CD4-positive, alpha-beta T cell treated with Interleukin-1 beta for 1 hour (primary cell): ENCODE measurements around the gene ITGA8.
"Not testable (repeated sequence)": the region's sequence is repeated elsewhere in the genome, so short reads cannot be mapped to it uniquely, and the experiment has no call there.

Experiments
- DNase-seq, 2 donors: peaks; one replicate each; pipeline ENCODE4 v3.0.0-alpha.2; 2020 to 2022

Gene ITGA8

DNA sequence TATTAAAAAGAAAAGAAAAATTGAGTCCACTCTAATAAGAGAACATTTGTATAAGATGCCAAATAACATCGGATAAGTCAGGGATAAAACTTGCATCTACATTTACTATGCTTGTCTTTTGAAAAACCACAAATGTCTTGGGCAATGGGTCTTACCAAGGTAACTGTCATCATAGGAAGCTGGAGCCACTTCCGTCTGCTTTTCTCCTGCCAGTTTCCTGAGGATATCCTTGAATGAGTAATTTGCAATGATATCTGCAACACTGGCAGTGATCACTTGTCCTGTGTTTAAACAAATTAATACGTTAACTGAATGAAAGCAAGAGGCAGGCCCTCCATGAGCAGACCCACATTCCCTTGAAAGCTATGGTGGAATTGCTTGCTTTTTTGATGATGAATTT is 47.3 kb downstream of the ITGA8 start:
- DNase-seq = no peak

DNA sequence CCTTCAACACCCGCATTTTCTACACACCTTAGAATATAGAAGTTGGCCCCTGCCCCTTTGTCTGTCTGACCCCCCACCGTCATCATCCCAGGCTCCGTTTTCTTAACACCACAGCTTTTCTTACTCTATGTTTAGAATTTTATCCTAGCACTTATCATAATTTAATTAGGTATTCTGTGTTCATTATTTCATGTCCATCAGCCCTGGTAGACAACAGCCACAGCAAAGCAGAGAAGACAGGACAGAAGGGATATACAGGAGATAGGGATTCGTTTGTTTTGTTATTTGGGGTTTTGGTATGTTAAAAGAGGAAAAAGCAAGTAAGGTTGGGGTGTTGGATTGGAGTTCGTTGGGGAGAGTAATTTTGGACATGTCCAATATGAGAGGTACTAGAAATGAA is 48.8 kb downstream of the ITGA8 start:
- DNase-seq = no peak

DNA sequence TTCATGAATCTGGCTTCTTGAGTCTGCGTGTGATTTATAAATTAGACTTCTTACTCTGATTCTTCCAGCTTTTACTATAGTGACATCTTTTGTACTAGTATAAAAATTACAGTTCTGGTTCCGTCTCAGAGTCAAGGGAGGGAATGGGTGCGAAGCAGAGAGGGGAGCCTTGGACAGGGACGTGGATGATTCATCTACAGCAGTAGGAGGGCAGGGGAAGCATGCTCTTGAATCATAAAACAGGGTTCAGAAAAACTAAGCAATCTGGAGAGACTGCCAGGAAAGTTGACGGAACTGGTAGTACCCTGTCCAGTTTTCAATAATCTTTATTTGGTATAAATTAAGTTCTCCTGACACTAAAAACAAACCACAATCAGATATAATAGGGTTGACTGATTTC is 58.1 kb downstream of the ITGA8 start:
- no peak for DNase-seq

GRCh38 chr10:15660990-15661389 is 58.7 kb downstream of the ITGA8 start:
- DNase-seq = no peak

- DNase-seq = no peak
Observed at GRCh38 chr10:15658069-15658702, 61.5 kb downstream of the ITGA8 start.

- no peak for DNase-seq
Observed at GRCh38 chr10:15652757-15653156, 67.0 kb downstream of the ITGA8 start.

DNA sequence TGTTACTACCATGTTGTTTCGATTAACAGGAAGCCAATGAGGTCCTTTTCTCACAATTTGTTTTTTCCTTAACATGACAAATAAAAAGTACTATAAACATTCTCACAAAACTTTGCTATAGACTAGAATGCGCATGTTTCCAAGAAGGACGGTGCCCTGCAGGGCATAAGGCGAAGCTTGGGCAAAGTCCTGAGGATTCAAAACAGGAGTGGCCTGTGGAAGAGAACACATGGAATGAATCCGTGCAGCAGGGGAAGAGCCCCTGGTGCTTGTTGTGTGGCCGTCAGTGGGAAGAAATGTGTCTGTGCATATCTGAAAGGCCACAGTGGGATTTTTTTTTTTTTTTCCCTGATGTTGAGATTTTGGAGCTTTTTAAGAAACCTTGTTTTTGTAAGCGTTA is 67.6 kb downstream of the ITGA8 start:
- no peak for DNase-seq

DNA sequence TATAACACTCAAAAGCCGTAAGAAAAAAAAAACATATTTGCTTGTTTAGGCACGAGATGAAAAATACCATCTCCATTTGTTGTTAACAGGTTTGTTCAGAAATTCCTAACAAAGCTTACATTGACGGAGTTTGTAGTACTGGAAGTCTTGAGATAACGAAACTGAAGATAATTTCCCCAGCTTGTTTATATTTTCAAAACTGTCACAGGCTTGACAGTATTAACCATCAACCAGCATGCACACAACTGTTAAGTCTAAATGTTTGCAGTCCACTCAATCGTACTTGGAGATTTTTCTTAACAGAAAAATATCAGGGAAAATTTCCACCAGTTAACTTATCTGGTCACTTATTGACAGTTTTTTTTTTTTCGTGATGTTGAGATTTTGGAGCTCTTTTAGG is 68.5 kb downstream of the ITGA8 start:
- no peak for DNase-seq

DNA sequence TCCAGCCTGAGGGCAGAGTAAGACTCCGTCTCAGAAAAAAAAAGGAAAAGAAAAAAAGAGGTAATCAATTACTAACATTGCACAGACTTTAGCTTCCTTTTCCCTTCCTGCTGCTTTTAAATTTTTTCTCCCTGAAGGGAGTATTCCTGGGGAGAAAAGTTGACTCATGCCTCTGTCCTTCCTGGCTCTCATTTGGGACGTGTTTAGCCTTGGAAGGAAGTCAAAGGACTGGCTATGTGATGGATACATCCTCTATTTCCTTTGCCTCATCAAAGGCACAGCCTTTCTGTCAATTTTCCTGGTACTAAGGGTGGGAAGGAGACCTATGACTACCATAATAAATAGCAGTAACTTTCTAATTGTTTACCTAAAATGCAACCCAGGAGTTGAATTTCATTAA is 77.6 kb downstream of the ITGA8 start:
- DNase-seq = no peak

DNA sequence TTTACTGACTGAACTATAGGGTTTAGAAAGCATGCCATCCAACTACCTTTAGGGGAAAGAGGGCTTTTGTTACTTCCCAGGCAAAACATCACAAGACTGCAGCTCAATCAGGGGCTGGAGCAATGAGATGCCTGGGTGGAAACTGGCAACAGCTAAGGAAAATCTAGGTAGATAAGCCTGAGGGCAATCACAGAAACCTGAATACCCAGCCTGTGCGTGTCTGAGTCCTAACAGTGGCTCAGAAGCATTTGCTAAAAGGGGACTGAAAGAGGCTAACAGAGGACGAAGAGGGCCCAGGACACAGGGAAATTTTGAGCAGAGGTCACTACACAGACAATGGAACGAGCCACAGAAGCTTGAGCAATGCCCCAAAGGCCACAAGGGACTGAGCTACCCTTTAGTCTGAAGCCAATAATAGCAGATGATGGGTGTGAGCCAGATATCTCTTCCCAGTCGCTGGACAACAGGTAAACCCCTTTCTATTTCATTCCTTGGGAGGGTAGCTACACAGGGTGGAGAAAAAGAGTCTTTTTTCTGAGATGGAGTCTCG is 79.1 kb downstream of the ITGA8 start:
- no peak for DNase-seq

DNA sequence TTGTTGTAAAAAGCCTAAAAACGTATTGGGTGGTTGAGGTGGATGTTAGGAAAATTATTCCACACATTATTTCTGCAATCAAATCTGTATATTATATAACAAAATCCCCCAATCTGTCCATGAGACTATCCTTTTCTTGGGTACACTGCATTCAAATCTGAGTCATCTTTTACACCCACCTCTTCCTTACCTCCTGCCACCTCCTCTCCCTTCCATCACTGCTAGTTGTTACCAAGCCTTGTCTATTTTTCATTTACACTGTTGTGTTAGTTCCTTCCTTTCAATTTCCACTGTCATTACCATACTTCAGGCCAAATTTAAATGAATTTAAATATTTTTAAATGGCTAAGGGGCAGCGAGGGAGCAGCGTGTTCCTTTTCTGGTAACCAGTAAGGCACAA is 83.3 kb downstream of the ITGA8 start:
- DNase-seq = no peak

DNA sequence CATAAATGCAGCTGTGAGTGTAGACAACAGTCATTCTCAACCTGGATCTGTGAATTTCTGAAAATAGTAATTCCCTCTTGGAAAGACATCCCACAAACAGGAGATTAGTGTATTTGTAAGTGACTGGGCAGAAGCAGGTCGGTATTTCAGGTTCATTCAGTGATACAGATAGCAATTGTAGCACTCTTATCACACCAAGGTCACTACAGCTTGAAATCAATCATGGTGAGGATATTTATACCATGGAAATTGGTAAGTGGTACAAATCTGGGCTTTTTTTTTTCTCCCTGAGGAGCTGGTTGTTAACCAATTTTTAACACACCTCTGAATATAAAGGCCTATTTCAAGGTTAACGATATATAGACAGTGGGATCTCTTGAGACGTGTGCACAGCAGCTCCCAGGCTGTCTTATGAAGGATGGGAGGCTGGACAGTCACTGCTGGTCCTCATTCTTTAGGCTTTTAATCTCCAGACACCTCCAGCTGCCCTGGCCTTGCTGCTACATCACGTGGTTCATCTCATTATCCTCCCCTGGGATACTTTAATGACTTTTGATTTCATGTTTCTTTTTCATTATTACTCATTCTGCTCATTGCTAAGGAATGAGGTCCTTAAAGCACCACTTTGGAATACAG is 87.1 kb downstream of the ITGA8 start:
- DNase-seq = no peak

- DNase-seq = not testable (repeated sequence)
Observed at GRCh38 chr10:15631205-15631604, 88.5 kb downstream of the ITGA8 start.

- no peak for DNase-seq
Observed at GRCh38 chr10:15630353-15630752, 89.4 kb downstream of the ITGA8 start.

DNA sequence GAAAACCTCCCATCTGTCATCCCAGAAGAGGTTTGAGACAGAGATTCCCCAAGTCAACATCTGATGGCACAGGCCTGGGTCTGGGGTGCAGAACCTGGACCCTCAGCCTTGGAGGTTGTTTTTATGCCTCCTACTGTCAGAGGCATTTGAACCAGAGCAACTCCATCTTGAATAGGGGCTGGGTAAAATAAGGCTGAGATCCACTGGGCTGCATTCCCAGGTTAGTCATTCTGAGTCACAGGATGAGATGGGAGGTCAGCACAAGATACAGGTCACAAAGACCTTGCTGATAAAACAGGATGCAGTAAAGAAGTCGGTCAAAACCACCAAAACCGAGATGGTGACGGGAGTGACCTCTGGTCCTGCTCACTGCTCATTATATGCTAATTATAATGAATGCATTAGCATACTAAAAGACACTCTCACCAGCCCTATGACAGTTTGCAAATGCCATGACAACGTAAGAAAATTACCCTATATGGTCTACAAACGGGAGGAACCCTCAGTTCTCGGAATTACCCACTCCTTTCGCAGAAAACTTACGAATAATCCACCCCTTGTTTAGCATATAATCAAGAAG is 92.0 kb downstream of the ITGA8 start:
- DNase-seq = no peak

DNA sequence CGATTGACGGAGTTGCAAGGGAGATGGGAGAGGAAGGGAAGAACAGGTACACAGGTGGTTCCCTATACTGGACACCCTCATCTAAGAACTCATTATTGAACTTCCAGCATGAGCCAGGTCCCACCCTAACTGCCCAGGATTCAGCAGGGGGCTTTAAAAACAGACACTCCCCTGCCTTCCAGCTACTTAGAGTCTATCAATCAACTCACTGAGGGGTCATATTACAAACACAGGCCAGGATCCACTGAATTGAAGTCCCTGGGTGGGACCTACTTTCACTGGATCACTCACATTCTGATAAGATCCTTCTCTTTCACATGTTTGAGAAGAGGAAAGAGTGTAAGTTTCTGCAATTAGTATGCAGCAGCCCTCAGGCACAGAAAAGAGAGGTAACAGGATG is 92.8 kb downstream of the ITGA8 start:
- no peak for DNase-seq

DNA sequence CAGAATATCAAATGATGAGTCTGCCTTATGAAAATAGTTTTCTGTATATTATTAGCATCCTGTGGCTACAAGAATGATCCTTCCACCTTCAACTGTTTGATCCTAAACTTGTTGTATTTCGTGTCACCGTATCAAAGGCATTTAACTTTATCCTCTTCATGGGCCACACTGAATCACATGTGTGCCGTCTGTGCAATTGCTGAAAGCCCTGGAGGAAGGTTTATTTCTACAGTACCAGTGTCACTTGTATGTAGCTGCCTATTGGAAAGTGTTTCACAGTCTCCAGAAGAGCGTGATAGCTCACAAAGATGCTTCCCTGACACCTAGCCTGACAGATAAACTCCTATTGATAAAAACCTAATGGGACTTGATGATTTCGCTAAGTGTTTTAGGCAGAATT is 94.5 kb downstream of the ITGA8 start:
- no peak for DNase-seq

DNA sequence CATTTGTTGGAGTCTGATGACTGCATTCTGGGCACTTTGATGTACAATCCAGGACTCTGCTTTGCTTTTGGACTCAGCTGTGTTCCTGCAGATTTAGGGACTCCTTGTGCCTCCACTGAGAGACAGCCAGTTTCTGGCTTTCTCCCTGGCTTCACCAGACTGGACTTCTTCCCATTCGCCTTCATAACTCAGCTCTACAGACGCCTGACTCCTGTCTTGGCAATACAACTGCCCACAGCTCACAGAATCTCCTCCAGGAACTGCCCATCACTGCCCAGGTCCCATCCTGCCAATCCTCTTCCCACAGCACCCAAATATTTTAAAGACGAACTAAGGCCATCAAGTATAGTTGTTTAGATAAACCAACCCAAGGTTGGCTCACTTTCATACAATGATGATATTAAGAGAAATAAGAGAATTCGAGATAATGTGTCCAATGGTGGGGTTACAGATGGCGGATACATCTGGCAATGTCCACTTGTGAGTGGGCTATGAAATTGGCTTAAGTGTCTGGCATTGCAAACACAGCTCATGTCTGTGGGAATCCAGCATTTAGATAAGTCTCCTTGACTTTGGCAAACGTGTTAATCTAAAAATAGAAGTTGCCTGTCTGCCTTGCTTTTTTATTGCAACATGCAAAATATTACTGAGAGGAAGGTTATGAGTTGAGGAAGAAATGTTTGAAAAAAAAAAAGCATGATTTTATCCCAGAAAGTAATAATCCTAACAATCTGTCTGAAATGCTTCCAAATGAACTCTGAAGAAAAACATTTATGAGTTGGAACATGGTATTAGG is 95.1 kb downstream of the ITGA8 start:
- DNase-seq = no peak

- DNase-seq = no peak
Observed at GRCh38 chr10:15620836-15621515, 98.7 kb downstream of the ITGA8 start.

GRCh38 chr10:15620337-15620736 is 99.4 kb downstream of the ITGA8 start:
- no peak for DNase-seq

GRCh38 chr10:15609246-15609645 is 110.5 kb downstream of the ITGA8 start:
- no peak for DNase-seq

DNA sequence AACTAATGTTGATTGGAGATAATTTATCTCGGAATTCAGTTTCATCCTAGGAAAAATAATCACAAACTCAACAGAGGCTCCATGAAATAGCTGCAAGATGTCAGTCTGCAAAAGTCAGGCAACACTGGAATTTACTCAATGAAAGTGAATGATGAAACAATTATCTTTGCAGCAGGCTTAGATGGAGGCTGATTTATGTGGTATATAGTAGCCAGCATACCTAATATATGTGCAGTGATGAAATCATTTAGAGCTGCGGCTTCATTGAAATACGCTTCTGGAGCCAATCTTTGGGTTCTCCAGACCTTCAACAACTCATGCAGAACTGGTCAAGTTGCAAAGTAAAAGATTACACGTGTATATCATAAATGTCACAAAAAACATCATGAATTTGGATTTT is 113.3 kb downstream of the ITGA8 start:
- no peak for DNase-seq
